ENCODE measurements around the gene CLRN1.

Gene CLRN1

DNA sequence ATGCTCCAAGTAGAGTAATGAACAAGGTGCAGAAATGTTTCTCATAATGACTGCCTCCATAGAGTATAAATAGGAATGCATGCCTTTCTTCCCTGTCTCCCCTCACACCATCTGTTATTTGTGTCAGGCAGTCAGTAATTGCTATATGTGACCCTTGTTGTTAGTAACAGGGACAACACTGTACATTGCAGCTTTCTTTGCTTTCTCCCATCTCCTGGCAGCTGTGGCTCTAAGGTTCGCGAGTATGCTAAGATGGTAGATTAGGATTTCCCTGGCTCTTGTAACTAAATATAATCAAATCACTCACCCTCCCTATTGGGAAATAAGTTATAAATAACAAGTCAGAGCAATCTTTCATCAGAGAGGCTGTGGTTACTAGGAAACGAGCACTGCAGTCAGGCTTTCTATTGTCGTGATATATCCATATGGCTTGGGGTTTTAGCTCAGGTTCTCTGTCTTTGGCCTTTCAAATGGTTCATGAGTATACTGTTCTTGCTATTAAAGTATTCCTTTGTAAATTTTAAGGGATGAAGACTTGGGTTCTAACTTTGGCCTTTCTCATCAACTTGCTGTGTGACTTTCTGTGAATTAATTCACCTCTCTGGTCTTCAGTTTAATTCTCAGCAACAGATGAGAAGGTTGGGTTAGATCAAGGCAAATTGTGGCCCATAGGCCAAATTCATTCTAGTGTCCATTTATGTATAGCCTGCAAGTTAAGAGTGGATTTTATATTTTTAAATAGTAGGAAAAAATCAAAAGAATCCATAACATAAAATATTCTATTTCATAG lies 59.2 kb downstream of the CLRN1 start:
- peak; percentile 15 to 64 for DNase-seq

- no peak for DNase-seq
These were observed 60.0 kb downstream of the CLRN1 start for GRCh38 chr3:150912501-150912900.

GRCh38 chr3:150911771-150912170 lies 60.8 kb downstream of the CLRN1 start:
- DNase-seq, result peak; percentile 40 to 83

DNA sequence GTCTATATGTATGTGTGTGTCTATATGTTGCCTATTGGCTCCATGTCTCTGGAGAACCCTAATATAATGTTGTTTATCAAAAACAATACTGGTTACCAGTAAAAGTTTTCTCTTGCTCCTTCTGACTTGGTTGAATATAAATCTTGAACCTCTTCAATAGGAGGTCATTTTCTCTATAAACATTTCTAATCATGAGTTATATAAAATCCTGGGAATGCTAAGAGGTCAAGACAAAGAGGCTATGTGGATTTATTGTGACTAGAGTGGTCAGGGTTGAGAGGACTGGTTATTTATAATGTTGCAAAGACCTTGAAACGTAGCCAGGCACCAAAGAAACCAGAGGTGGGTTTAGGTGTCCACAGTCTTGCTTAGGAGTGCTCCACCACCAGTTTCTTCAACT lies 66.1 kb downstream of the CLRN1 start:
- no peak for DNase-seq

DNA sequence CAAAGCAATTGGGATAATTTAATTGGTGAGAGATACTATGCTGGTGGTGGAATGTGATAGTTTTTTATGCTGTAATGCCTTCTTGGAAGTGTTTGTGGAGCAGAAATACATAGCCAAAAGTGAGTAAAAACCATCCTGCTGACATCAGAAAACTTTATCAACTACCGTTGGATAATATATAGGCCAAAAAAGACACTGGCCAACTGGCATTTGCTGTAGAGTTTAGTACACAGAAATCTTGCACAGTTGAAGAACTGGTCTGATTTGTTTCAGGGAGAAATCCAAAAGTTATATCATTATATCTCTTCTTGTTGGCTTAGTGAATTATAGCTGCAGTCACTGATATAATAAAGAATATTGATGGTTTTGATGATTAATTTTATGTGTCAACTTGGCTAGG lies 66.8 kb downstream of the CLRN1 start:
- DNase-seq, result no peak

DNA sequence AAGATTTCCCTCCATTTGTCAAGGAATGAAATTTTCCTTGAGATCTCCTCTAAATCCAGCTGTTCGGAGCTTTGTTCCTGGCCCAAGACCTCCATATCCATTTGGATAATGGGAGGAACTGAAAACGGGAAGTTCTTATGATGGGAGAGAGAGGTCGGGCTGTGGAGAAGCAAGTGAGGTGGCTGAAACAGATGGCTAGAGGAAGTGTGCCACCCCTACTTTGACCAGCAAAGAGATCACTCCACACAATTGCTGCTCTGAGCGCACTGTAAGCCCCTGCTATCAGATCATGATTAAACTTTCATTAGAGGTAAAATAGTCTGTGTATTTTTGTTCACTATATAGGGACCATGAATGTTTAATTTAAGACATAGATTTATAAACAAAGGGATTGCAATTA lies 67.2 kb downstream of the CLRN1 start, which contains the start of gene MINDY4B:
MINDY4B (minus strand) TSS at position 101 of the 400 bp plus-strand sequence; CDS start at position 101, 0 bp downstream.
- DNase-seq, result no peak

GRCh38 chr3:150902988-150903387 lies 69.5 kb downstream of the CLRN1 start:
- DNase-seq, result no peak

- DNase-seq, result no peak
These were observed 70.7 kb downstream of the CLRN1 start for GRCh38 chr3:150901793-150902192.

DNA sequence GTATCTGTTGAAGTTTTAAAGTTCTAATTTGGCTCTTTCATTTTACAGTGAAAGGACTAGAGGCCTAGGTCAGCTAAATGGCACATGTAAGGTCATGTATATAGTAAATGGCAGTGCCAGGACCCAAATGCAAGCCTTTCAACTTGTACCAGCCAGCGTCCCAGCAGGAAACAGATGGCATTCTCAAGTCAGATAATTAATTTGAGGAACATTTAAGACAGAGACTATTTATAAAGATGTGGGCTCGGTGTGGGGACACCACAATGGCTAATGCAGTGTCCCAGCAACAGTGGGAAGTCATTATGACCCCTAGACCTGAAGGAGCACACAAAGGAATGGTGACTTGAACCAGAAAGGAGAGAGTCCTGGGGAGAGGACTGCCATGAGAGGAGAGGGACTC lies 73.4 kb downstream of the CLRN1 start:
- DNase-seq, result peak; percentile 82 to 83

- peak; percentile 87 to 94 for DNase-seq
These were observed 74.3 kb downstream of the CLRN1 start for GRCh38 chr3:150898046-150898754.

GRCh38 chr3:150897592-150897991 lies 74.9 kb downstream of the CLRN1 start:
- DNase-seq, result no peak

- DNase-seq, result no peak
These were observed 81.7 kb downstream of the CLRN1 start for GRCh38 chr3:150890831-150891230.

GRCh38 chr3:150890295-150890694 lies 82.2 kb downstream of the CLRN1 start:
- no peak for DNase-seq

GRCh38 chr3:150889106-150889505 lies 83.4 kb downstream of the CLRN1 start:
- peak in 1 of 2 experiments; percentile 45 for DNase-seq

DNA sequence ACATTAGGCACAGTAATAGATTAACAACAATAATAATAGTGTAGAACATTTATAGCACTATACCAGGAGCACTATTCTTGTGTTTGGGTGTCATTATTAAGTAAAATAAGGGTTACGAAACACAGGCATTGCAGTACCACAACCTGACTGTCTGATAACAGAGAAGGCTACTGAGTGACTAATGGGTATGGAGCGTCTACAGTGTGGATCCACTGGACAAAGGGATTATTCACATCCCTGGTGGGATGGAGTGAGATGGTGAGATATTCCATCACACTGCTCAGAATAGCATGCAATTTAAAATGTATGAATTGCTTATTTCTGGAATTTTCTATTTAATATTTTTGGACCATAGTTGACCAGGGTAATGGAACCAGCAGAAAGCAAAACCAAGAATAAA lies 85.5 kb downstream of the CLRN1 start:
- DNase-seq, result no peak

DNA sequence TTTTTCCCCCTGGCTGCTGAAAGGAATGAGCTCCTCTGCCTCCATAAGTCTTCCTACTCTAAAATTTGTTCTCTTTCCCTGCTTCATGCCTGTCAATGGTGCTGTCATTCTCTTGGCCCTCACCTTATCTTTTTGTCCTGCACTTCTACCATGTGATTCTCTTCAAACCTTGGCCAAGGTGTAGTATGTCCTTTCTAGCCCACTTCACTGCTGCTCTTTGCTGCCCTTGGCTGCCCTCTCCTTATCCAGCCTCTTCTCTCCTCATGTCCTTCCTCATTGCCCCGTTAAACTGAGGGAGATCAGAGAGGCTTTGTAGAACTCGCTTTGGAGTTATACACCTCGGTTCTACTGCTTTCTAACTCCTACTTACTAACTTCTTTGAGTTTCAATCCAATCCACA lies 87.0 kb downstream of the CLRN1 start:
- DNase-seq, result no peak

DNA sequence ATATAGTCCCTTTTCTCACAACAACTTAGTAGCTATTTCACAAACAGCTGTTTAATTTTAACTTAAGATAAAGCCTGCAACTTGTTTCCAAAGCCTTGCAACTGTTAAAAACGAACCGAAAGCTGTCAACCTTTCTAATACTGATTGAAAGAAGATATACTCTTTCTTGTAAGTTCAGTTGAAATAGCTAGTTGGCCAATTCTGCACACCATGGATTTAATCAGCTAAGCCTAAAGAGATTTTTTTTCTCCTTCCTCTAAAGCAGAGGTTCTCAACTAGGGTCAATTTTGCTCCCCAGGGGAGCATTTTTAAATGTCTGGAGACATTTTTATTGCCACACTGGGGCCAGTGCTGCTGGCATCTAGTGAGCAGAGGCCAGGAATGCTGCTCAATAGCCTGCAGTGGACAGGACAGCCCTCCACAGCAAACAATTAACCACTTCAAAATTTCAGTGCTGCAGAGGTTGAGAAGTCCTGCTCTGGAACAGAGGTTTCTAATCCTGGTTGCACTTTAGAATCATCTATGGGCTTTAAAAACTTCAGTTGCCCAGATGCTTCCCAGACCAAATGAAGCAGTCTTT lies 93.4 kb downstream of the CLRN1 start:
- DNase-seq, result no peak

GRCh38 chr3:150878290-150878689 lies 94.2 kb downstream of the CLRN1 start:
- no peak for DNase-seq

DNA sequence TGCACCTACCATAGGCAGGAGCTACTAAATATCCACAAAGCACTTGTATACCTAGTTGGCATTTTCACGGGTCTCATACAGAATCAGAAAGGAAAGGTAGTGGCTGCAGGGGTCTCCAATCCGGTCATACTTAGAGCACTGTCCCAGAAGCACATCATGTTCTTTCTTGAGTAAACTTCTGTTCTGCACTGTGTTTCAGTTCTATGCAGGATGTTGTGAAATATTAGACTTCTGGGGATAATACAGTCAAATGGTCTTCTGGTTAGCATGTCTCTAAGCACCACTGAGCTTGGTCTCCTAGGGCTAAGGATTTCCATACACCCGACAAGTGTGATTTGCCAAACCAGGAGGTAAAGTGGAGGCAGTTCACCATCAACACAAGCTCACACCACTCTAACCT lies 95.2 kb downstream of the CLRN1 start:
- no peak for DNase-seq

- no peak for DNase-seq
These were observed 95.8 kb downstream of the CLRN1 start for GRCh38 chr3:150876611-150877265.
